Stomach smooth muscle (tissue), 2 donors: ENCODE results near the gene SNX27.

ENCODE experiments used
- H3K27ac ChIP-seq: one replicate; pipeline ENCODE4 v1.7.0; 2013; ENCODE audit warnings: mild to moderate bottlenecking, low read length, inconsistent platforms
- H3K27me3 ChIP-seq, 2 donors: one replicate each; pipeline ENCODE4 v1.7.0; 2013; ENCODE audit warnings: low read length in 2 of 2; ENCODE audit not compliant: insufficient read depth in 2 of 2, control insufficient read depth in 1 of 2
- H3K36me3 ChIP-seq, 2 donors: one replicate each; pipeline ENCODE4 v1.7.0; 2013; ENCODE audit warnings: low read length in 2 of 2; ENCODE audit not compliant: control insufficient read depth in 2 of 2, insufficient read depth in 2 of 2
- H3K4me1 ChIP-seq: one replicate; pipeline ENCODE4 v1.7.0; 2013; ENCODE audit warnings: low read length; ENCODE audit not compliant: control insufficient read depth, insufficient read depth
- H3K4me3 ChIP-seq, 2 donors: one replicate each; pipeline ENCODE4 v1.7.0; 2013; ENCODE audit warnings: low read length in 2 of 2
- H3K9ac ChIP-seq, 2 donors: one replicate each; pipeline ENCODE4 v1.7.0; 2013; ENCODE audit warnings: low read length in 2 of 2, mild to moderate bottlenecking in 1 of 2
- H3K9me3 ChIP-seq, 2 donors: one replicate each; pipeline ENCODE4 v1.7.0; 2013; ENCODE audit warnings: low read length in 2 of 2; ENCODE audit not compliant: control insufficient read depth in 2 of 2
- donor health status: healthy.
- donor health status: Pancreatic carcinoma.

The SNX27 gene

DNA sequence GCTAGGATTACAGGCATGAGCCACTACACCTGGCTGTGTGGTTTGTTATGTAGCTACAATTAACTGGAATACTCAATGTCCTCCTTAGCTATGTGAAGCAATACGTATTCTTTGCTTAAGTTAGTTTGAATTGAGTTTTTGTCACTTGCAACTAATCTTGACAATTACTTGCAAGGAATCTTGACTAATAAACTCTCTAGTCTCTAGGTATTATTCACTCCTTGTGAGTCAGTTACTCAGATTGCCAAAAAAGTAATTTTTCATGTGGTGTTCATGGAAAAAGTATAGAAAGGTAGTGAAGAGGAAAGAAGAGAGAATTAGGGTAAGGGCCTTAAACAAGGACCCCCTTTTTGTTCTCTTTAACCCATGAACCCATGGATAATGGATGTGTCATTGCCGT lies 7.6 kb upstream of the SNX27 start:
- H3K9ac ChIP-seq: no peak overlapping the region
- no peak overlapping the region for H3K27ac ChIP-seq
- H3K36me3 ChIP-seq: no peaks in the 10 kb centered on the region
- no peaks in the 10 kb centered on the region for H3K27me3 ChIP-seq
- H3K9me3 ChIP-seq: no peaks in the 10 kb centered on the region
- H3K4me1 ChIP-seq: peaks cover 3% of the 10 kb centered on the region
- no peak overlapping the region for H3K4me3 ChIP-seq

DNA sequence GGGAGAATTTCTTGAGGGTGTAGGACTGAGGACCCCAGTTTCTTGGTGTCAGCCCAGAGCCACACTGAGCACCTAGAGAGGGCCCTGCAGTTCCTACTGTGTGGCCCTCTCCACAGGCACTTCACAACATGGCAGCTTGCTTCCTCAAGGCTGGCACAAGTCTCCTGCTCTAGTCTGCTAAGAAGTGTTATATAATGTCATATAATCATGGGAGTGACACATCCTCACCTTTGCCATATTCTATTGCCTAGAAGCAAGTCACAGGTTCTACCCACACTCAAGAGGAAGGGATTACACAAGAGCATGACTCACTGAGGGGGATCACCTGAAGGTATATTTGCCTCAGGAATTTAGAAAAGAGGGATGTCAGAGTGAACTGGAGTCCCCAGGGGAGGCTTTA lies 5.5 kb upstream of the SNX27 start:
- Histone ChIP-seq H3K9ac (no peak overlapping the region), H3K27me3 (no peaks in the 10 kb centered on the region), H3K27ac (no peak overlapping the region), H3K9me3 (no peaks in the 10 kb centered on the region), H3K36me3 (no peaks in the 10 kb centered on the region), H3K4me1 (peaks cover 6% of the 10 kb centered on the region), H3K4me3 (no peak overlapping the region)

DNA sequence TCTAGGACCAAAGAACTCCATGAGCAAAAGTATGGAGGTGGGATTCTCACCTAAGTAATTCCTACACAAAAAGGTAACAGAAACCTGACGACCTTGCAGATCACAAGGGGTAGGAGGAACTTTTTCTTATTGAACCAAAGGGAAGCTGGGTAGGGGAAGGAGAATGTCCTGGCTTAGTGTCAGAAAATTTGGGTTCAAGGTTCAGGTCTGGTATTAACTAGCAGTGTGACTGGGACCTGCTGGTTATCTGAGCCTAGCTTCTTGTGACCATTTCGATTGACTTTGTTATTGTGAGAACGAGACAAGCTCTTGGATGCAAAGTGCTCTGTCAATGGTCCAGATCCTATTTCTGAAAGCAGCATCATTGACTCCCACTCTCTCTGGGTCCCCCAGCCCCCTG lies 5.0 kb upstream of the SNX27 start:
- Histone ChIP-seq H3K36me3 (no peaks in the 10 kb centered on the region), H3K9me3 (no peaks in the 10 kb centered on the region), H3K9ac (no peak overlapping the region), H3K27me3 (no peaks in the 10 kb centered on the region), H3K4me3 (no peak overlapping the region), H3K4me1 (peaks cover 10% of the 10 kb centered on the region), H3K27ac (no peak overlapping the region)

DNA sequence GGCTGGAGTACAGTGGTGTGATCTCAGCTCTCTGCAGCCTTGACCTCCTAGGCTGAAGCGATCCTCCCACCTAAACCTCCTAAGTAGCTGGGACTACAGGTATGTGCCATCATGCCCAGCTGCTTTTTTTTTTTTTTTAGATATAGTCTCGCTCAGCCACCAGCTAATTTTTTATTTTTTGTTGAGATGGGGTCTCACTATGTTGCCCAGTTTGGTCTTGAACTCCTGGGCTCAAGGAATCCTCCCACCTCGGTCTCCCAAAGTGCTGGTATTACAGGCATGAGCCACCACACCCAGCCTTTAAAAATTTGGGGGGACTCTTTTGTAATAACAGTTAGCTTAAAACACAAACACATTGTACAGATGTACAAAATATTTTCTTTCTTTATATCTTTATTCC lies 1.7 kb upstream of the SNX27 start:
- H3K36me3 ChIP-seq: no peaks in the 10 kb centered on the region
- no peaks in the 10 kb centered on the region for H3K9me3 ChIP-seq
- H3K9ac ChIP-seq: no peak overlapping the region
- peaks cover 18% of the 10 kb centered on the region for H3K4me1 ChIP-seq
- no peak overlapping the region for H3K4me3 ChIP-seq
- H3K27me3 ChIP-seq: no peaks in the 10 kb centered on the region
- no peak overlapping the region for H3K27ac ChIP-seq

DNA sequence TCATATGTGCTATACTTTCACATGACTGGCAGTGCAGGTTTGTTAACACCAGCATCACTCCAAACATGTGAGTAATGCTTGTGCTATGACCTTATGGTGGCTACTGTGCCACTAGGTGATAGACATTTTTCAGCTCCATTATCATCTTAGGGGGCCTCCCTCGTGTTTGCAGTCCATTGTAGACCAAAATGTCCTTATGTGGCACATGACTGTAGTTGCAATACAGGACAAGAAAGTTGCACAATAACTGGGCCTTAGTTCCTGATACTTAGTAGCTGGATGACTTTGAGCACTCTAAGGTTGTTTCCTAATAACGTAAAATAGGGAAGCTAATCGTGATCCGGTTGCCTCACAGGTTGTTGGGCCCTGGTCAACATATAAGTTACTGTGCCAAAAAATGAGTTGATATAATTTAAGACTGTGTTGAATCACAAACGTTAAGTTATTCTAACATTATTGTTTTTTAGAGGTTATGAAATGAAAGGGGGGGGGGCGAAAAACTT lies 511 bp upstream of the SNX27 start:
- H3K4me1 ChIP-seq: peaks cover 18% of the 10 kb centered on the region
- H3K27ac ChIP-seq: peak overlapping the region; percentile 88

DNA sequence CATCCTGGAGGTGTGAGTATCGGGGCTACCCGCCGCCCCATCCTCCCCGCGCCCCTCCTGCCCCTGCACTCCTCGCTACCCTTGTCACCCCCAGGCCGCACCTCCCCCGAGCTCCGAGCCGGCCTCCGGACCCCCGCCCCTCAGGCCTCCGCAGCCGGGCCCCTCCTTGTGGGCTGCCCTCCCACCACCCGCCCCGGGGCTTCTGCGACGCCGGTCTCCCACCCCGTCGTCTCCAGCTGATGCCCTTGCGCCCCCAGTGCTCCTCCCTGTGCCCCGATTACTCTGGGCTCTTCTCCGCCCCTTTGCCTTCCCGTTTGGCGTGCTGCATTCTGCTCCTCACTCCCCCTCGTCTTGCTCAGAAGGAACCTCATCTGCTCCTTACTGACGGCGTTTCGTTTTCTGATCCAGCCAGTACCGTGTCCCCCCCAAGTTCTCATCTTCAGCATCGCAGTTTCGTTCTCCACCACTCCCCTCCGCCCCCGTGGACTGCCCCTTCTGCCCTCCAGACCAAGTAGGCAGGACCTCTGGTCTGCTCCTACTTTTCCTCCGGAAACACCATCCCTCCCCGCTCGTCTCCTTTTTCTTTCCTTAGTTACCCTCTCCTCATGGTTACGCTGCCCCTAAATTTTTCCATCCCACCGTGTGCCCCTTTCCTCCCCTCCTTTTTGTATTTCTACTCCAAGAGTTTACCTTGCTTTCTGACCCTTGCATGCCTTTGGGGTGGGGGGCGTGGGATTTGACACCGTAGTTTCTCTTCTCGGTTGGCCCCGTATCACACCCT lies 841 bp downstream of the SNX27 start:
- H3K27me3 ChIP-seq: no peaks in the 10 kb centered on the region
- H3K4me1 ChIP-seq: peaks cover 18% of the 10 kb centered on the region
- H3K4me3 ChIP-seq: peak overlapping the region; percentile 80 to 87
- no peaks in the 10 kb centered on the region for H3K9me3 ChIP-seq
- no peaks in the 10 kb centered on the region for H3K36me3 ChIP-seq
- peak overlapping the region; percentile 84 to 88 for H3K9ac ChIP-seq
- H3K27ac ChIP-seq: peak overlapping the region; percentile 88

More for the DNA sequence above, 511 bp upstream of the SNX27 start:
- Histone ChIP-seq H3K36me3 (no peaks in the 10 kb centered on the region), H3K9me3 (no peaks in the 10 kb centered on the region), H3K27me3 (no peaks in the 10 kb centered on the region), H3K4me3 (peak overlapping the region; percentile 80 to 87), H3K9ac (peak overlapping the region; percentile 38 to 88)

DNA sequence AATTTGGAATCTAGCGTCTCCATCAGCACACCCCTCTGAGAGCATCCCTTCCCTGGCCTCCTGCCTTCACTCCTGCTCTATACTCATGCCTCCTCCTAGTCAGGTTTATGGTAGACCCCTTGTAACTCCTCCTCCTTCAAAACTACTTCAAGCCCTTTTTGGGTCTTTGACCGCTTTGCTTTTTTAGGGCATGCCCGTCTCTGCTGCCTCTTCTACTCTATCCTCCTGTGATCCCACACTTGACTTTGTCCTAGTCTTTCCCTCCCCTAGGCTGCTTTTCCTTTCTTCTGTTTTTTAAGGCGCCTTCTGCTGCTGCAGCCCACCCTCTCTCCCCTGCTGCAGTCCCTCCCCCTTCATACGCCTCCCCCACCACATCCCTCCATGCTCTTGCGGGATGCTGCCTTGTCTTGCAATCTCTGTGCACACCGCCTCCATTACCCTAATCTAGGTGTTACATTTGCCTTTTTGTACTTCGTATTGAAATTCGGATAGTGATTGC lies 1.5 kb downstream of the SNX27 start:
- Histone ChIP-seq H3K9me3 (no peaks in the 10 kb centered on the region), H3K36me3 (no peaks in the 10 kb centered on the region), H3K27ac (peak overlapping the region; percentile 88), H3K4me3 (peak overlapping the region; percentile 80 to 87), H3K4me1 (peaks cover 16% of the 10 kb centered on the region), H3K27me3 (no peaks in the 10 kb centered on the region), H3K9ac (peak overlapping the region; percentile 84 to 88)

DNA sequence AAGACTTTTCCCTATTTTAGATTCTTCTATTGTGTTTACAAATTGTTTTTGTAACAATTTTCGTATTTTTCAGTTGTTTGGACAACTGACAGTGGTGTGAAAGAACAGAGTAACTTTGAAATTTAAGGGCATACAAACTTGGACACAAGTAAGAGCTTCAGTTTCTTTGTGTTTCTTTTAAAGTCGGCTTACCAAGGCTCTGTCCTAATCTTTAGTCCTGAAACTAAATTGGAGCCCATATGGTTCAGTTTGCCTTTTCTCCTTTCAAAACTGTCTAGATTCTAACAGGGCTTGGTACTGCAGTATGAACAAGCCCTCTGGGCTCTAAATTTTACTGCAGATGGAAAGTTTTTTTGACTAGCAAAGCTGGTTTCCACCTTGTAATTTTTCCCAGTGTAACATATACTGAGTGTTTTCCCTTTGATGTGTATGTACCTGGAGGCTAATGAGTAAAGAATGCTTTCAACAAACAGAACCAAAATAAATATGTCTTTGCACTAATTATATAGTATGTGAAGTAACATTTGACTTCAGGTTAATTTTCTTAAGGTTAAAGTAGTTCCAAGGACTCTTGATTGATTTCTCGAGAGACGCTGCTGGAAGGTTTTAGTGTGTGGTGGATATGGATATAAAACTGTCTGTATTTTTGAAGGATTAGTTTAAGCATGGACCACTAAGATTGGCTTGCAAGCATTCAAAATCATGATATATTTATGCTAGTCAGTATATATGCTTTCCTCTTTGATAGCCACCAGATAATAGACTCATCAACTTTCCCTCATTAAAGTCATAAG lies 4.1 kb downstream of the SNX27 start:
- Histone ChIP-seq H3K36me3 (no peaks in the 10 kb centered on the region), H3K27me3 (no peaks in the 10 kb centered on the region), H3K27ac (peak overlapping the region; percentile 4), H3K9ac (no peak overlapping the region), H3K4me1 (peaks cover 19% of the 10 kb centered on the region), H3K4me3 (no peak overlapping the region), H3K9me3 (no peaks in the 10 kb centered on the region)

DNA sequence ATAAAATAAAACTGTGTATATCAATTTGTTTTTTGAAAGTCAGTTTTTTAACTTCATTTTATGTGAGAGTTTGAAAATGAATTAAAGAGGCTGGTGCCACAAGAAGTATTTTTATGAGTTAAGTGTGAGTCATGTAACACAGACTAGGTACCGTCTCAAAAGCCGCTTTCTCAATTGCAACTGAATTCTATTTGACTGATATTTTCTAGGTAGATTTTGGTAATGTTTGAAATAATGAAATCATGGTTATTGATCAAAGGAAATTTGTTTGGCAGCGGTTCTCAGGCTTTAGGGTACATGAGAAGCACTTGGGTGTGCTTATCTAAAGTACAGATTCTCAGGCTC lies 4.6 kb downstream of the SNX27 start:
- H3K9ac ChIP-seq: no peak overlapping the region
- peaks cover 15% of the 10 kb centered on the region for H3K4me1 ChIP-seq
- H3K27ac ChIP-seq: no peak overlapping the region
- no peak overlapping the region for H3K4me3 ChIP-seq
- no peaks in the 10 kb centered on the region for H3K9me3 ChIP-seq
- no peaks in the 10 kb centered on the region for H3K27me3 ChIP-seq
- H3K36me3 ChIP-seq: no peaks in the 10 kb centered on the region

DNA sequence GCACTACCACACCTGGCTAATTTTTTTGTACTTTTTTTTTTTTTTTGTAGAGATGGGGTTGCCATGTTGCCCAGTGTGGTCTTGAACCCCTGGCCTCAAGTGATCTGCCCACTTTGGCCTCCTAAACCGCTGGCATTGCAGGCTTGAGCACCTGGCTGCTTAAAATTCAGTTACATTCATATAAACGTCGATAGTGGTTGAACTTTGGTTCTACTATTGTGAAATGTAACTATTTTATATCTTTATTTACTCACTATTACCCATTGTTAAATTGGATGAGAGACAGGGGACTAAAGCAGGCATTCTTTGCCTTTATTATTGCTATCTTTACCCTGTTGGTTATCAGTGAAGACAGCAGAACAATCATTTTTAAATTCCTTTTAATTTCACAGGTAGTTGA lies 6.2 kb downstream of the SNX27 start:
- H3K9me3 ChIP-seq: no peaks in the 10 kb centered on the region
- no peak overlapping the region for H3K27ac ChIP-seq
- no peak overlapping the region for H3K4me3 ChIP-seq
- no peak overlapping the region for H3K9ac ChIP-seq
- H3K36me3 ChIP-seq: no peaks in the 10 kb centered on the region
- no peaks in the 10 kb centered on the region for H3K27me3 ChIP-seq
- peaks cover 10% of the 10 kb centered on the region for H3K4me1 ChIP-seq
